Endodermal cell (in vitro differentiated cells): Measurements from ENCODE around the gene TBC1D22B. TPM values are rescaled to one million over a fixed set of nuclear protein-coding genes. Genes with fewer than 3 reads are reported as not detected.

Experiments used
- DNase-seq: peaks from one replicate; pipeline ENCODE4 v3.0.0-alpha.2; 2017
- H3K27ac ChIP-seq: 2 replicates; pipeline ENCODE4 v1.5.1; 2013; ENCODE audit warnings: mild to moderate bottlenecking, low read depth, low read length, moderate library complexity
- H3K27me3 ChIP-seq: 2 replicates; pipeline ENCODE4 v1.6.1; 2013; ENCODE audit warnings: mild to moderate bottlenecking, low read length, moderate library complexity; ENCODE audit not compliant: insufficient read depth, control insufficient read depth, poor library complexity, severe bottlenecking
- H3K36me3 ChIP-seq: 2 replicates; pipeline ENCODE4 v1.7.0; 2013; ENCODE audit warnings: mild to moderate bottlenecking, low read length, moderate library complexity; ENCODE audit not compliant: control insufficient read depth, insufficient read depth
- H3K4me1 ChIP-seq: one replicate; pipeline ENCODE4 v1.7.0; 2013; ENCODE audit warnings: low read length; ENCODE audit not compliant: control insufficient read depth, insufficient read depth
- H3K4me3 ChIP-seq: 2 replicates; pipeline ENCODE4 v1.5.1; 2013; ENCODE audit warnings: mild to moderate bottlenecking, low read length, moderate library complexity
- H3K9ac ChIP-seq: 2 replicates; pipeline ENCODE4 v1.6.1; 2013; ENCODE audit warnings: mild to moderate bottlenecking, low read length, moderate library complexity; ENCODE audit not compliant: poor library complexity, severe bottlenecking; ENCODE audit errors: extremely low read depth
- H3K9me3 ChIP-seq: 2 replicates; pipeline ENCODE4 v1.6.1; 2013; ENCODE audit warnings: mild to moderate bottlenecking, low read length, moderate library complexity; ENCODE audit not compliant: control insufficient read depth
- H3K27ac Mint-ChIP-seq: 2 replicates; pipeline ENCODE4 v1.8.0; 2020; ENCODE audit warnings: mixed read lengths
- H3K27me3 Mint-ChIP-seq: 2 replicates; pipeline ENCODE4 v1.8.0; 2021; ENCODE audit warnings: mild to moderate bottlenecking, mixed read lengths; ENCODE audit not compliant: insufficient read depth
- H3K36me3 Mint-ChIP-seq: 2 replicates; pipeline ENCODE4 v1.8.0; 2020; ENCODE audit warnings: low read depth, mixed read lengths
- H3K4me1 Mint-ChIP-seq: 2 replicates; pipeline ENCODE4 v1.8.0; 2020; ENCODE audit warnings: mixed read lengths
- H3K4me3 Mint-ChIP-seq: 2 replicates; pipeline ENCODE4 v1.8.0; 2020; ENCODE audit warnings: mild to moderate bottlenecking, moderate library complexity, mixed read lengths
- H3K9me3 Mint-ChIP-seq: 2 replicates; pipeline ENCODE4 v1.8.0; 2020; ENCODE audit warnings: mild to moderate bottlenecking, mixed read lengths
- CTCF ChIP-seq: fragments of 200-600 bp; sonication (generic); conservative IDR thresholded peaks from 2 replicates; pipeline ENCODE4 v1.5.0; 2021; ENCODE audit warnings: antibody characterized with exemption, mild to moderate bottlenecking
- WGBS, 2 experiments: methylation state at CpG; one replicate each; pipeline versions ENCODE4 v1.1.5 to v1.1.7; 2013; ENCODE audit warnings: missing lambda C conversion rate in 2 of 2, mixed read lengths in 1 of 2; ENCODE audit not compliant: insufficient coverage in 1 of 2, insufficient read length in 1 of 2; 5-methylcytosine and 5-hydroxymethylcytosine counted together
- total RNA-seq, 2 donors: library from RNA; stranded (reverse); fragmentation: NEBNext Ultra II Directional in 1 of 2; extraction: Animal tissue kit (Norgen Biotek cat#: 25700) in 1 of 2; gene quantifications; 2 replicates in 1 of 2; 3 replicates in 1 of 2; pipeline ENCODE4 v1.2.1, GENCODE V29; 2021

Gene TBC1D22B
- total RNA-seq, 2 donors from 2014 or later = 13.8 to 20.1 TPM

- H3K9ac ChIP-seq = no peak overlapping the region
- H3K9me3 ChIP-seq = no peaks in the 10 kb centered on the region
- WGBS, 2 experiments = 91 to 93% methylated on average over 4 to 6 of the region's 7 CpGs
- H3K4me3 ChIP-seq = no peak overlapping the region
- Mint-ChIP-seq H3K27me3 (peaks cover 1% of the 10 kb centered on the region), H3K9me3 (peaks cover 2% of the 10 kb centered on the region), H3K4me3 (no peak overlapping the region), H3K27ac (no peak overlapping the region), H3K36me3 (no peaks in the 10 kb centered on the region), H3K4me1 (peaks cover 13% of the 10 kb centered on the region)
- H3K4me1 ChIP-seq = no peaks in the 10 kb centered on the region
- H3K27ac ChIP-seq = no peak overlapping the region
- H3K36me3 ChIP-seq = no peaks in the 10 kb centered on the region
- DNase-seq = no peak
- no peaks in the 10 kb centered on the region for H3K27me3 ChIP-seq
- no peak for TF ChIP-seq CTCF
Measured at GRCh38 chr6:37233541-37233940, 24.0 kb upstream of the TBC1D22B start.

GRCh38 chr6:37236921-37237320 is 20.7 kb upstream of the TBC1D22B start:
- no peak for TF ChIP-seq CTCF
- Histone ChIP-seq H3K4me1 (no peaks in the 10 kb centered on the region), H3K9me3 (no peaks in the 10 kb centered on the region), H3K4me3 (no peak overlapping the region), H3K36me3 (no peaks in the 10 kb centered on the region), H3K9ac (no peak overlapping the region), H3K27me3 (no peaks in the 10 kb centered on the region), H3K27ac (no peak overlapping the region)
- H3K27me3 Mint-ChIP-seq = peaks cover 1% of the 10 kb centered on the region
- H3K4me1 Mint-ChIP-seq = peaks cover 9% of the 10 kb centered on the region
- no peaks in the 10 kb centered on the region for H3K36me3 Mint-ChIP-seq
- H3K9me3 Mint-ChIP-seq = peaks cover 2% of the 10 kb centered on the region
- 75 to 80% methylated on average over 2 of the region's 2 CpGs for WGBS, 2 experiments
- H3K27ac Mint-ChIP-seq = no peak overlapping the region
- DNase-seq = no peak
- H3K4me3 Mint-ChIP-seq = no peak overlapping the region

- H3K4me3 ChIP-seq = no peak overlapping the region
- Mint-ChIP-seq H3K4me1 (peaks cover 3% of the 10 kb centered on the region), H3K9me3 (peaks cover 2% of the 10 kb centered on the region), H3K27ac (no peak overlapping the region), H3K36me3 (no peaks in the 10 kb centered on the region), H3K4me3 (no peak overlapping the region), H3K27me3 (peaks cover 1% of the 10 kb centered on the region)
- H3K9me3 ChIP-seq = no peaks in the 10 kb centered on the region
- H3K27me3 ChIP-seq = no peaks in the 10 kb centered on the region
- no peaks in the 10 kb centered on the region for H3K36me3 ChIP-seq
- no peak overlapping the region for H3K27ac ChIP-seq
- no peak for DNase-seq
- no peak for TF ChIP-seq CTCF
- H3K9ac ChIP-seq = no peak overlapping the region
- no peaks in the 10 kb centered on the region for H3K4me1 ChIP-seq
Measured at GRCh38 chr6:37237789-37238188, 19.8 kb upstream of the TBC1D22B start.
